ENCODE results near the gene TOR1AIP1.

DNA sequence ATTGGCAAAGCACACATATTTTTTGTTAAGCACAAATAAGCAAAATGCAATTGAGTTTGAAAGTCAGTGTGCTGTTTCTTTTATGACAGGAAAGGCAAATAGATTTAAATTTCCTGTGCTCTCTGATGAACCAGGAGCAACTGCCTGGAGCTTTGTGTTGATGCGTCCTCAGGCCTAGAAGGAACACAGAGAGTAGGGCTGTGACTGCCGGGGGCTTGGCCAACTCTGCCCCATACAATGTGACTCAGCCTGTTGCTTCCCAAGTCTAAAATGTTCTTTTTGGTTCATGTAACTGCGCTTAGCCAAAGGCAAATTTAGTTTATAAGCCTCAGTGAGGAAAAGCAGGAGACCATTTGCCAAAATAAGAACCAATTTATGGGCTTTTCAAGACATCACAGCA is 42.0 kb upstream of the TOR1AIP1 start:
- TF ChIP-seq, protein P1, sequence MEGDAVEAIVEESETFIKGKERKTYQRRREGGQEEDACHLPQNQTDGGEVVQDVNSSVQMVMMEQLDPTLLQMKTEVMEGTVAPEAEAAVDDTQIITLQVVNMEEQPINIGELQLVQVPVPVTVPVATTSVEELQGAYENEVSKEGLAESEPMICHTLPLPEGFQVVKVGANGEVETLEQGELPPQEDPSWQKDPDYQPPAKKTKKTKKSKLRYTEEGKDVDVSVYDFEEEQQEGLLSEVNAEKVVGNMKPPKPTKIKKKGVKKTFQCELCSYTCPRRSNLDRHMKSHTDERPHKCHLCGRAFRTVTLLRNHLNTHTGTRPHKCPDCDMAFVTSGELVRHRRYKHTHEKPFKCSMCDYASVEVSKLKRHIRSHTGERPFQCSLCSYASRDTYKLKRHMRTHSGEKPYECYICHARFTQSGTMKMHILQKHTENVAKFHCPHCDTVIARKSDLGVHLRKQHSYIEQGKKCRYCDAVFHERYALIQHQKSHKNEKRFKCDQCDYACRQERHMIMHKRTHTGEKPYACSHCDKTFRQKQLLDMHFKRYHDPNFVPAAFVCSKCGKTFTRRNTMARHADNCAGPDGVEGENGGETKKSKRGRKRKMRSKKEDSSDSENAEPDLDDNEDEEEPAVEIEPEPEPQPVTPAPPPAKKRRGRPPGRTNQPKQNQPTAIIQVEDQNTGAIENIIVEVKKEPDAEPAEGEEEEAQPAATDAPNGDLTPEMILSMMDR (conservative IDR thresholded peaks at IDR 0.05): no peak
- no peak for TF ChIP-seq ZFX (IDR thresholded peaks at IDR 0.05)

Measured in C4-2B (cell line).